NCI-H2171 (cell line): ENCODE measurements around the gene SEMA3A.

Experiments used
- DNase-seq: peaks from one replicate; lab custom pipeline; 2025; lab: John Stamatoyannopoulos, UW

The SEMA3A gene

GRCh38 chr7:84111842-84112241 is 82.7 kb downstream of the SEMA3A start:
- DNase-seq: no peak

DNA sequence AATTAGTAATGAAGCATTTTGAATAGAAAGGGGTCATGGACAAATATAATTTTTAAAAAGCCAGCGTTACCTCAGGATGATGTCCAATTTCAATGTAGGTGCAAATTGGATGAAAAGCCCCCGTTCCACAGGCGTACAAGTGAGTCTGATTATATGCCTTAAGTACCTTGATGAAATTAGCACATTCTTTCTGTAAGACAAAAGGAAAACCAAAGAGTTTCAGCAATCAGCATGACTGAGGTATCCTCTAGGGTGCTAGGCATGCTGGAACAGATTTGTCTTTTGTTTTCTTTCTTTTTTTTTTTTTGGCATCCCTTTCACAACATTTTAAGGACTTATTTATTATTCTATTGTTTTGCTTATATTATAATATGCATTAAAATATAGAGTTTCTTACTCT is 84.2 kb downstream of the SEMA3A start:
- peak; percentile 34 for DNase-seq

- no peak for DNase-seq
These were observed 85.8 kb downstream of the SEMA3A start for GRCh38 chr7:84108787-84109186.

DNA sequence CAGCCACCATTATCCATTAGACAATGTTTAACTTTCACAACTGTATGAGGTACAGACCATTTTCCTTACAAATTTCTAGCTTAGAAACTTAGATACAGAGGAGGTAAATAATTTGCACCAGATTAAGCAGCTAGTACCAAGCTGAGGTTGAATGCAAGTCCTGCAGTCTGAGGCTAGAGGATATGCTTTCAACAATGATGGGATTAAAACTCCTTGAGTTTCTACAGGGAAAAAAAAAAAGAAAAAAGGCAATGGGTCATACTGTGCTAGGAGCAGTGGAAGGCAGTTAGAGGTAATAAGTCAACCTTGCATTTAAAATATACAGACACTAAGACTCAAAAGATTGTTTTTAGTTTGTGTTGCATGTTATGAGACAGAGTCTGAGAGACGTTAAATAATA is 86.5 kb downstream of the SEMA3A start:
- DNase-seq: no peak

DNA sequence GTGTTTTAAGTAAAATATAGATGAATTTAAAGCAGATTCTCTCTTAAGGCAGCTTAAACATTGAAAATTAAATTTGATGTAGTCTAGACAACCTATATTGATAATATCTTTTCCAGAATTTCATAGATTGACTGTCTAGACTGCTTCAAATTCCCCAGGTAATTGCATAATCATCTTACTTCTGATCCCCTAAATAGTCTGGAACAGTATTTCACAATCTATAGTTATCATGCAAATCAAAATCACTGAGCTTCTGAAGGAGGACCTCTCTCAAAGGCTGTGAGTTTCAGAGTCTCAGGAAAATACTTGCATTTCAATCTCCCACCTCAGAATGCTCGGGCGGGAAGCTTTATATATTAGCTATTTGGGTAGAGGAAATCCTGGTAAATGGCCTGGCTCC is 87.3 kb downstream of the SEMA3A start:
- no peak for DNase-seq

- no peak for DNase-seq
These were observed 88.3 kb downstream of the SEMA3A start for GRCh38 chr7:84106291-84106690.

GRCh38 chr7:84105586-84105985 is 89.0 kb downstream of the SEMA3A start:
- no peak for DNase-seq

- DNase-seq: no peak
These were observed 89.8 kb downstream of the SEMA3A start for GRCh38 chr7:84104826-84105225.

- no peak for DNase-seq
These were observed 92.4 kb downstream of the SEMA3A start for GRCh38 chr7:84102213-84102612.

GRCh38 chr7:84100866-84101265 is 93.7 kb downstream of the SEMA3A start:
- no peak for DNase-seq

DNA sequence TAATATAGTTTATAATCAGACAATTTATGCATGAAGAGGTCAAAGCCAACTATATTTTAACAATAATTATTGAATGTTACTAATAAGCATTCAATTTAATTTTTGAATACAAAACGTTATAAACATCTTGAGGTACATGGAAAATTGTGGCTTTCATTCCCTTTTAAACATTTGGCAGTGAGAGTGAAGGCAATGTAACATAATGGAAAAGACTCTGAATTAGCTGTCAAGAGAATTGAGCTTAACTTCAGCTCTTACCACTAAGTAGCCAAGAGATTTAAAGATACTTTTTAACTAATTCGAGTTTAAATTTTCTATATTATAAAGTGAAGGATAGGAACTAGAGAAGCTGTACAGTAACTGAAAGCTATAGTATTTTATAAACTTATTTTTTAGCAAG is 98.6 kb downstream of the SEMA3A start:
- no peak for DNase-seq

GRCh38 chr7:84092207-84092606 is 102.4 kb downstream of the SEMA3A start:
- DNase-seq: no peak

DNA sequence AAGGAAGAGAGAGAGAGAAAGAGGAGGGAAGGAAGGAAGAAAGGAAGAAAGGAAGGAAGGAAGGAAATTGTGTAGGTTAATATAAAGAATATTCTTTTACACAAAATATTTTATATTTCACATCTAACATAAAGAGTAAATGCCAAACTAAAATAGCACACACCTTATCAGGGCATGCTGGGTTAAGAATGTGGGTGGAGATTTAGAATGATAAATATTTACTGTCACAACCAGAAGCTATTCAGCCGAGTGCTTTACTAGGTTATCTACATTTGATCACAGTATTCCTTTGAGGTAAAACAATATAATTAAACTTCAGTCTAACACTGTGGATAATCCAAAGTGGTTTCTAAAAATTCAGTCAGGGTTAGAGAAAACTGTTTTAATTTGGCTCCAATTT is 103.3 kb downstream of the SEMA3A start:
- no peak for DNase-seq

DNA sequence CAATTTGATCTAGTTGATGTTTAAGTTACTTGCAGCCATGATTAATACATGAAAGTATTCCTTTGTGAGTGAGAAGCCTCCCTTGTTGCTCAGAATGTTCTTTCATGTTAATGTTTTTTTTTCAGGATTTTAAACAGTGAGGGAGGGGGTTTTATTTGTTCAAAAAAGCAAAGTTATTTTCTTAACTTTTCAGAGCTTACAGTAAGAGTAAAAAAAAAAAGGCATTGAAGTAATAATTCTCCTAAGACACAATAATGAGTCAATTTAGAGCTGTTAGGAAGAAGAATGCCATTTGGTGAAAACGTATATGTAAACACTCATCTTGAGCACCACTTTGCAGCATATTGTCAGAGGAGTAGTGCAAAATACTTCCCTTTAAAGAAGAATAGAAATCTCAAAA is 105.8 kb downstream of the SEMA3A start:
- no peak for DNase-seq

DNA sequence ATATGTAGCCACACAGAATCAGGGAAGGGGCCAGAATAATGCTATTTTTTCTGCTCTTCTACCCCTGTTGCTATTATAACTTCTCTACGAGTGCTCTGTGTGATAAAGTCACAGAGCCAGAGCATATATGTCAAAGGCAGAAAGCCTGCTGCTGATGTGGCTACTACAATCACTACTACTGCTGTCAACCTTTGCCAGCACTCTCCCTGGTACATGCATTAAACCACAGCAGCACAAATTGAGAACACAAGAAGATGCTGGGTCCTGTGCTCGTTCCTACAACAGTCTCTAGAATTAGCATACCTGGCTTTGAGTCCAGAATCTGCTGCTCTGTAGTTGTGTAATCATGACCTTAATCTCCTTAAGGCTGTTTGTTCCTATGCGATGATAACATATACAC is 108.6 kb downstream of the SEMA3A start:
- no peak for DNase-seq

DNA sequence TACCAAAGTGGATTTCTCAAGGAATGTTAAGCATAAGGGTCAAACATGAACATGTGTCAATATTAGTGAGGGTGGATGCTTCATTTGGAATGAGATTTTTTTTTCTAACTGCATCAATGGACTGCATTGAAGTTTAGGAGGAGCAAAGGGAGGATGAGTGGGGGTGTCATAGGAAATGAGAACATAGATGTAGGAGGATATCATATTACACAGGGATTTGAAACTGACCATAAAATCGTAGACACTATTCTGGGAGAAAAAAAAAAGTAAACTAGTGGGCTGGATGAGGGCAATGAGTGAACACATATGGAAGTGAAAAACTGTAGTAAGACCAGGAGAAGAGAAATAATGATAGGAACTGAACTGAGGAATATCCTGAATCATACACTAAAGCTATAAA is 109.4 kb downstream of the SEMA3A start:
- DNase-seq: no peak

DNA sequence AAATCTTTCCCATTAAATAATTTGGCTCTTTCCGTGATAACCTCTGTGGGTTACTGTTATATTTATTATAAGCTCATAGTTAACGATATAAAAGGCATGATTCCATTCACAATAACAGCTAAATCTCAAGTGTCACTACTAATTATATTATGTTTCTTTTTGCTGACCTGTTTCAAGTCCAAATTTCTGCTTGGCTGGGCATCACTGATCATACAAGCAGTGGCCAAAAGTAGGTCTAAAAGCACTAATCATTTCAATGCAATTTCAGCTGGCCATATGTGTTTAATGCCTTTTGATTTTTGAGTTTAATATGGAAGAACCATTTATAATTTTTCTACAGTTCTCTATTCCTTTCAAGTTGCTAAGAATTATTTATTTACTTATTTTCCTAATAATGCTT is 110.7 kb downstream of the SEMA3A start:
- DNase-seq: no peak

DNA sequence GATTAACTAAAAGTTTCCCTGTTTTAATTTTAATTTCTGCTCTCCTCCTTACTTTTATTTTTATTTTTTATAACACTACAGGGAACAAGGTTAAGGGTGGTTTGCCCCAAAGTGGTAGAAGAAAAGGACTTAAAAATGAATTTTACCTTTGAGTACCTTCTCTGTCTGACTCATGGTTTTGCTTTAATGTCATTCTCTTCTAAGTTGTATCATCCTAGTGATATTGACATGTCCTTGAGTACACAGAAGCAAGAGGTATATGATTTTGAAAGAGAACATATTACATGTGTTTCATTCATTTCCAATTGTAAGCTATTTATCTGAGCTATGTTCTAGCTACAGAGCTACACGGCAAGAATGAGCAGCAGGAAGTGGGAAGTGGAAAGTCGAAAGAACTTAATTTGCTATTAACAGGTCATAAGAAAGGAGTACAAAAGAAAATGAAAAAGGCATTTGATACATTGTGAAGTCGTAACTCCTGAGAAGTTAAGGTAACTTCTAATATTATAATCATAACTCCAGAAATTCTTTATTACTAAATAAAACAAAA is 112.5 kb downstream of the SEMA3A start:
- no peak for DNase-seq

DNA sequence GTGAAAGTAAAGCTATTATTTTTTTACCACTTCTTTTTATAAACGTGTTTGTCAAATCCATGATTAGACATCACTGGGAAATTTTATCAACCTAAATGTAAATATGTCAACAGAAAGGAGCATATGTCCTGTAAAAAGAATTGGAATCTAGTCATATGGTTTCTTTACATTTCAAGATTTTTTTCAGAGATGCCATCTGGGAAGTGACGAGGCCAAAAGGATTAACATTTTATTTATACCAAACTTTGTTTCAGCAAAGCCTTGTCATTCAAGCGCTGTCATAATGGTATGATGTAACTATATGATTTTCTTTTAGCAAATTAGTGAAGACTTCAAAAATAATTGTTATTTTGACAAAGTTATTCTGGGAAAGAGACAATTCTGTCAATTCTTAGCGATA is 117.3 kb downstream of the SEMA3A start:
- DNase-seq: no peak

DNA sequence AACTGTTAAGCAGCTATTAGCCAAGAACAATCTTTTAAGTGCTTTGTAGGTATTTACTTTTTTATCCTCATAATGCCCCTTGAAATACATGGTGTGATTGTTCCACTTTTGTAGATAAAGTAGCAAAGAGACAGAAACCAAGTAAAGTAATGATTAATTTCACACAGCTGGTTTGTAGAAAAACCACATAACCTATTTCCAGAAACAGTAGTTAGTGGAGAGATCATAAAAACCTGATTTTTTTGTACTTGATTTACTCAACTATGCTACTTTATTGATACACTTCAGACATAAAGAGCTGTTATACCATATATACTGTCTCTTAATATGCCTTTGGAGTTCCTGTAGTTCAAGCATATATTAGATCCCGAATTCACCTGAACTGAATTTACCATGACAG is 118.4 kb downstream of the SEMA3A start:
- no peak for DNase-seq

DNA sequence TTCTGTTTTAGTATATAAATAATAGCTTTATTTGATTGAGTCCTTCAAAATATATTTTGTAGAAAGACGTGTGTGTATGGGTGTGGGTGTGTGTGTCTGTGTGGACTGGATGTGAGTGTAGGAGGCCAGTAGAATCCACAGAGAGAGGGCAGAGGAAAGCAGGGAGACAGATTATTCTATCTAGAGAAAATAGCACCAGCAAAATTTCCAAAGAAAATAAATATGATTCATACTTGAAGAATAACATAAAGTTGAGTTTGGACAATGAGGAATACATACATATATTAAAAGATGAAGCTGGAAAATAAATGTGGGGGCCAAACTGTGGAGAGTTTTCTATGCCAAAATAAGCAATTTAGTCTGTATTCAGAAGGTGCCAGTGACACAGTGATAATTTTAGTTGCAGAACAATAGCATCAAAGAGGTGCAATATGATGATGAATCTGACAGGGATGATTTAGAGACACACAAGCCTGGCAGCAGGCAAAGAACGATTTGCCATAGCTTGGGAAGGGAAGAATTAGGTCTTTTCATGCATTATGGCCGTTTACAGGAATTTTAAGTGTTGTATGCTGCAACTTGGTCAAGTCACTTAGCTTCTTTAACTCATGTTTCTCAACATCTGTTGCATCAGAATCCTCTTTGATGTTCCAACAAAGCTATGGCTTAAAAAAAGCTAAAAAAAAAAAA is 121.3 kb downstream of the SEMA3A start:
- DNase-seq: no peak

GRCh38 chr7:84070770-84071169 is 123.8 kb downstream of the SEMA3A start:
- DNase-seq: no peak

DNA sequence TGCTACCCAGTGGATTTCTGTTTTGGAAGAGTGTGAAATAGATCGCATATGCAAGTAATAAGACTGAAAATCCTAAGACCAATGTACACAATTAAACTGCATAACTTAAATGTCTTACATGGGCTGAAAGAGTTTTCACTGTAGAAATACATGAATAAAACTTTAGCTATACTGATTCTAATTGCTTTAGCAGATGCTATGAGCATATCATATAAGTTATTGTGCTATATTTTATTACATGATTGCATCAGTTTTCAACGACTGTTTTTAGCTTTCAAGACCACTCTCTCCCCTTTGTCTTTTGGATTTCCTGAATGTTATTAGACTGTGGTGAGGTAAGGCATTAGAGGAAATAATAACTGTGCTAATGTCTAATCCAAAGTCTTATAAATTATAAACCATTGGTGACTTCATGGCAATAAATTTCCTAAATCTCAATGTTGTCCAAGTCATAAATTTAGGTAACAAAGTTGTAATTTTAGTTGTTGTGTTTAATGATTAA is 124.5 kb downstream of the SEMA3A start:
- no peak for DNase-seq

GRCh38 chr7:84069033-84069432 is 125.6 kb downstream of the SEMA3A start:
- DNase-seq: no peak
